HL-60 (cell line): ENCODE data around the gene TMEM108.

Experiments used
- DNase-seq, 2 experiments: peaks; one replicate each; pipeline ENCODE4 v3.0.0-alpha.2; 2010 to 2020; ENCODE audit warnings: low read depth in 1 of 2, low spot score in 1 of 2
- H3K27ac ChIP-seq: fragments of 250-450 bp; sonication (Bioruptor Pico); replicated peaks from 2 replicates; pipeline ENCODE4 v1.5.1; 2020; ENCODE audit warnings: mild to moderate bottlenecking, moderate library complexity
- H3K27me3 ChIP-seq: fragments of 250-450 bp; sonication (Bioruptor Pico); 2 replicates; pipeline ENCODE4 v1.5.1; 2021; ENCODE audit warnings: mild to moderate bottlenecking, moderate library complexity; ENCODE audit not compliant: insufficient read depth, poor library complexity, severe bottlenecking
- H3K4me3 ChIP-seq: replicated peaks from 2 replicates; pipeline ENCODE4 v1.5.1; 2011; ENCODE audit warnings: mild to moderate bottlenecking, control low read depth, low read length; ENCODE audit not compliant: insufficient read depth
- GABPA ChIP-seq: IDR thresholded peaks from 2 replicates; pipeline ENCODE4 v1.6.1; 2012; ENCODE audit warnings: low read depth
- POLR2AphosphoS5 ChIP-seq: IDR thresholded peaks from 2 replicates; pipeline ENCODE4 v1.6.1; 2012; ENCODE audit warnings: low read depth
- SPI1 ChIP-seq: IDR thresholded peaks from 2 replicates; pipeline ENCODE4 v1.6.1; 2012; ENCODE audit warnings: low read depth, mild to moderate bottlenecking, borderline replicate concordance
- TF ChIP-seq, protein P1 (sequence below): IDR thresholded peaks from 2 replicates; pipeline ENCODE4 v1.6.1; 2012; ENCODE audit warnings: low read depth; ENCODE audit not compliant: insufficient replicate concordance
- TF ChIP-seq, protein P2 (sequence below): IDR thresholded peaks from one replicate; pipeline ENCODE4 v1.5.1; 2011; ENCODE audit warnings: low read length, control low read depth, inconsistent platforms; ENCODE audit not compliant: insufficient read depth

Gene TMEM108

DNA sequence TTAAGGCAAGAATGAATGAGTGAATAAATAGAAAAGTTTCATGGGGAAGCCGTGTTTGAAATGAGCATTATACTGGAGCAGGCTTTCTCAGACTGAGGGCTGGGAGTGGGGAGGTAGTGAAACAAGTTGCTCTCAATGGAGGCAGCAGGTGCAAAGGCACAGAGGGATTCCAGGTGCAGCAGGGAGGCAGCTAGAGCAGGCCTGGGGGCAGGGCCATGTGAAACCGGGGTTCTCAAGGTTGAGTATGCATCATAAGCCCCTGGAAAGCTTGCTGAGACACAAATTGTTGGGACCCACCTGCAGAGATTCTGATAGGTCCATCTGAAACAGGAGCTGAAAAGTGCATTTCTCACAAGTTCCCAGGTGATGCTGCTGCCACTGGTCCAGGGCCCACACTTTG is 406.9 kb downstream of the TMEM108 start:
- H3K4me3 ChIP-seq: no peak overlapping the region
- no peak for TF ChIP-seq GABPA
- TF ChIP-seq, protein P1, sequence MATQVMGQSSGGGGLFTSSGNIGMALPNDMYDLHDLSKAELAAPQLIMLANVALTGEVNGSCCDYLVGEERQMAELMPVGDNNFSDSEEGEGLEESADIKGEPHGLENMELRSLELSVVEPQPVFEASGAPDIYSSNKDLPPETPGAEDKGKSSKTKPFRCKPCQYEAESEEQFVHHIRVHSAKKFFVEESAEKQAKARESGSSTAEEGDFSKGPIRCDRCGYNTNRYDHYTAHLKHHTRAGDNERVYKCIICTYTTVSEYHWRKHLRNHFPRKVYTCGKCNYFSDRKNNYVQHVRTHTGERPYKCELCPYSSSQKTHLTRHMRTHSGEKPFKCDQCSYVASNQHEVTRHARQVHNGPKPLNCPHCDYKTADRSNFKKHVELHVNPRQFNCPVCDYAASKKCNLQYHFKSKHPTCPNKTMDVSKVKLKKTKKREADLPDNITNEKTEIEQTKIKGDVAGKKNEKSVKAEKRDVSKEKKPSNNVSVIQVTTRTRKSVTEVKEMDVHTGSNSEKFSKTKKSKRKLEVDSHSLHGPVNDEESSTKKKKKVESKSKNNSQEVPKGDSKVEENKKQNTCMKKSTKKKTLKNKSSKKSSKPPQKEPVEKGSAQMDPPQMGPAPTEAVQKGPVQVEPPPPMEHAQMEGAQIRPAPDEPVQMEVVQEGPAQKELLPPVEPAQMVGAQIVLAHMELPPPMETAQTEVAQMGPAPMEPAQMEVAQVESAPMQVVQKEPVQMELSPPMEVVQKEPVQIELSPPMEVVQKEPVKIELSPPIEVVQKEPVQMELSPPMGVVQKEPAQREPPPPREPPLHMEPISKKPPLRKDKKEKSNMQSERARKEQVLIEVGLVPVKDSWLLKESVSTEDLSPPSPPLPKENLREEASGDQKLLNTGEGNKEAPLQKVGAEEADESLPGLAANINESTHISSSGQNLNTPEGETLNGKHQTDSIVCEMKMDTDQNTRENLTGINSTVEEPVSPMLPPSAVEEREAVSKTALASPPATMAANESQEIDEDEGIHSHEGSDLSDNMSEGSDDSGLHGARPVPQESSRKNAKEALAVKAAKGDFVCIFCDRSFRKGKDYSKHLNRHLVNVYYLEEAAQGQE: no peak
- TF ChIP-seq, protein P2, sequence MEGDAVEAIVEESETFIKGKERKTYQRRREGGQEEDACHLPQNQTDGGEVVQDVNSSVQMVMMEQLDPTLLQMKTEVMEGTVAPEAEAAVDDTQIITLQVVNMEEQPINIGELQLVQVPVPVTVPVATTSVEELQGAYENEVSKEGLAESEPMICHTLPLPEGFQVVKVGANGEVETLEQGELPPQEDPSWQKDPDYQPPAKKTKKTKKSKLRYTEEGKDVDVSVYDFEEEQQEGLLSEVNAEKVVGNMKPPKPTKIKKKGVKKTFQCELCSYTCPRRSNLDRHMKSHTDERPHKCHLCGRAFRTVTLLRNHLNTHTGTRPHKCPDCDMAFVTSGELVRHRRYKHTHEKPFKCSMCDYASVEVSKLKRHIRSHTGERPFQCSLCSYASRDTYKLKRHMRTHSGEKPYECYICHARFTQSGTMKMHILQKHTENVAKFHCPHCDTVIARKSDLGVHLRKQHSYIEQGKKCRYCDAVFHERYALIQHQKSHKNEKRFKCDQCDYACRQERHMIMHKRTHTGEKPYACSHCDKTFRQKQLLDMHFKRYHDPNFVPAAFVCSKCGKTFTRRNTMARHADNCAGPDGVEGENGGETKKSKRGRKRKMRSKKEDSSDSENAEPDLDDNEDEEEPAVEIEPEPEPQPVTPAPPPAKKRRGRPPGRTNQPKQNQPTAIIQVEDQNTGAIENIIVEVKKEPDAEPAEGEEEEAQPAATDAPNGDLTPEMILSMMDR: no peak
- no peak for TF ChIP-seq POLR2AphosphoS5
- TF ChIP-seq SPI1: no peak
- no peak overlapping the region for H3K27ac ChIP-seq
- DNase-seq: no peak
- no peaks in the 10 kb centered on the region for H3K27me3 ChIP-seq
